ENCODE results near the gene FAM163A. TPM values are rescaled to one million over a fixed set of nuclear protein-coding genes. Genes with fewer than 3 reads are reported as not detected.

FAM163A gene
- total RNA-seq, 1 donor from 2014 or later = not detected

- no peak overlapping the region for H3K4me3 ChIP-seq (ENCODE audit: low read depth, low read length)
- no peak for DNase-seq (ENCODE audit: low read depth)
- TF ChIP-seq CTCF (conservative IDR thresholded peaks at IDR 0.05; ENCODE audit: low read depth, low read length) = no peak
Measured at GRCh38 chr1:179824265-179824664, 81.2 kb downstream of the FAM163A start.

GRCh38 chr1:179825206-179825605 is 82.1 kb downstream of the FAM163A start:
- no peak for DNase-seq (ENCODE audit: low read depth)
- H3K4me3 ChIP-seq (ENCODE audit: low read depth, low read length) = no peak overlapping the region
- TF ChIP-seq CTCF (conservative IDR thresholded peaks at IDR 0.05; ENCODE audit: low read depth, low read length) = no peak

- TF ChIP-seq CTCF (conservative IDR thresholded peaks at IDR 0.05; ENCODE audit: low read depth, low read length) = no peak
- DNase-seq (ENCODE audit: low read depth) = no peak
- H3K4me3 ChIP-seq (ENCODE audit: low read depth, low read length) = no peak overlapping the region
Measured at GRCh38 chr1:179825798-179826460, 82.8 kb downstream of the FAM163A start.

GRCh38 chr1:179826626-179827280 is 83.7 kb downstream of the FAM163A start:
- DNase-seq (ENCODE audit: low read depth) = no peak
- H3K4me3 ChIP-seq (ENCODE audit: low read depth, low read length) = no peak overlapping the region
- no peak for TF ChIP-seq CTCF (conservative IDR thresholded peaks at IDR 0.05; ENCODE audit: low read depth, low read length)

GRCh38 chr1:179828554-179829110 is 85.5 kb downstream of the FAM163A start:
- DNase-seq (ENCODE audit: low read depth) = no peak
- H3K4me3 ChIP-seq (ENCODE audit: low read depth, low read length) = no peak overlapping the region
- no peak for TF ChIP-seq CTCF (conservative IDR thresholded peaks at IDR 0.05; ENCODE audit: low read depth, low read length)

- no peak for DNase-seq (ENCODE audit: low read depth)
- no peak for TF ChIP-seq CTCF (conservative IDR thresholded peaks at IDR 0.05; ENCODE audit: low read depth, low read length)
Measured at GRCh38 chr1:179831225-179831624, 88.1 kb downstream of the FAM163A start.

More at GRCh38 chr1:179831225-179831624, 88.1 kb downstream of the FAM163A start:
- no peak overlapping the region for H3K4me3 ChIP-seq (ENCODE audit: low read depth, low read length)
